HG02981 (cell line): ENCODE results near the gene CROCC2.

Experiments
- ATAC-seq: cut with Tn5 transposase; IDR thresholded peaks from one replicate; pipeline ENCODE4 v1.9.1; 2021; ENCODE audit warnings: mild to moderate bottlenecking, moderate library complexity; ENCODE audit not compliant: unreplicated experiment

CROCC2 gene

DNA sequence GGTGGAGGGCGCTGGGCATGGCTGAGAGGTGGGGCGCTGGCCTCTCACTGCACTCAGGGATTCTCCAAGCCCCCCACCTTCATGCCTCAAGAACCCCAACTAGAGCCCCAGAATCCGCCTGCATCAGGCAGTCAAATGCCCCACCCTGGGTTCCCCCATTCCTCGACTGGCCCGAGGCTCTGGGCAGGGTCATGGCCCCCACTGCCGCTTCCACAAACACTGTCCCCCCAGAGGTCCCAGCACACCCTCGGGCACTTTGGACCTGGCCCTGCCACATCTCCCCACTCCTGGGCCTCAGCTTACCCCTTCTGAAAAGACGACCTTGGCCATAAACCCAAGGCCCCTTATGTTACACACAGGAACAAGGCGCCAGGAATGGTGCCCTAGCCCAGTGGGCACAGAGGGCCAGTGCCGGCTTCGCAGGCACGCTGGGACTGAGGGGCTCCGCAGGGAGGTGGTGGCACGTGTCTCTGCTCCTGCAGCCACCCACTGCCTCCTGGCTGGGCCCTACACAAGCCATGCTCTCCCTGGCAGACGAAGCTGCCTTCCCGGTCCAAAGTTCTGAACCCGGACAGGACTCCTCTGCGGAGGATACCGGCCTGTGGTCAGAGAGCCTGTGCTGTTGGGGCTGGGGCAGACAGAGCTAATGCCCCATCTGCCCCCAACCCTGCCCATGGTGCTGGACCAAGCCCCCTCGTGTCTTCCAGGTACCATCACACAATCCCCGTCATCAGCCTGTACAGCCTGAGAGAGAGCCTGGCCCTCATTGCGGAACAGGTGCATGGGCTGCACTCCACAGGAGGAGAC is 30.7 kb upstream of the CROCC2 start:
- ATAC-seq: no peak

DNA sequence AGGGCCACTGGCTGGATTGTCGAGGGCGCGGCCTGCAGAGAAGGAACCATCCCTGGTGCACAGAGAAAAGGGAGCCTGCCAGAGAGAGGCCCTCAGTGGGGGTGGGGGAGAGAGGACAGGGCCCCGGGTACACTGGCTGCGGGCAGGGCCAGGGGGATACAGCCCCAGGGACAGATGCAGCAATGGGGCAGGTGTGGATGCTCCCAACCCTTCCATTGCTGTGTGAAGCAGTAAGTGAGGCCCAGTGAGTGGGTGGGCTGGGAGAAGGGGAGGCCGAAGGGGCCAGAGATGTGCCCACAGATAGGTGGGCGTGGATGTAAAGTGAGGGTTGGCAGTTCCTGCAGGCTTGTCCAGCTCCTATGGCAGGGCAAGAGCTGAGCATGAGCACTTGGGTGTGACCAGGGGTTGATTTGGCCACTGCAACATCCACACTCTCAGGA is 30.1 kb upstream of the CROCC2 start:
- ATAC-seq: no peak

DNA sequence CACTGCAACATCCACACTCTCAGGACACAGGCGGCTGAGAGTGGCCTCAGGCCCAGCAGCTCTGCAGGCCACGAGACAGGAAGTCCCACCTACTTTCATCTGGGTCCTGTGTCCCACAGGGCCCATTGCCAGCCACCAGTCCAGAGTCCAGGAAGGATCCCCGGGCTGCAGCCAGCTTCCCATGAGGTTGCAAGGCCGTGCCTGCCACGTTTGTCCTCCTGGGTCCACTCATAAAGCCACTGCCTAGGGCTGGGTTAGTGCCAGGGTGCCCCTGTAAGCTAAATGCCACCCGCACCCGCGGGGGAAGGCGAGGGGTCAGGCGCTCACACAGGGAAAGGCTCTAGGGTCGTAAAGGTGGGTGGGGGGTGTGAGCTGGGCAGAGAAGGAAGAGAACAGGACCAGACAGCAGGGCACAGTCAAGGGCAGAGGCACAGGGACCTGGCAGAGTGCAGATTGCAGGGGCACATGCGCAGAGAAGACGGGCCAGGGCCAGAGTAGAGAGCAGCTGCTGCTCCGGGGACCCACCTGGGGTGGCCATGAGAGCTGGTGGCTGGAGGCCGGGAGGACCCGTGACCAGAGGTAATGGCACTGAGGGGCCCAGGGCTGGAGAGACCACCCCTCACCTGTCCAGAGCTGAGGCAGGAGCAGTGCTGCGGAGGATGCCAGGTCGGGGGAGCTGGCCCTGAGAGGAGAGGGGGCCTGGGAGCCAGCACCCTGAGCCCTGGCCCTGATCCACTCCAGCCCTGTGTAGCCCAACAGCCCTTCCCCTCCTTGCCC is 29.5 kb upstream of the CROCC2 start:
- ATAC-seq: no peak

DNA sequence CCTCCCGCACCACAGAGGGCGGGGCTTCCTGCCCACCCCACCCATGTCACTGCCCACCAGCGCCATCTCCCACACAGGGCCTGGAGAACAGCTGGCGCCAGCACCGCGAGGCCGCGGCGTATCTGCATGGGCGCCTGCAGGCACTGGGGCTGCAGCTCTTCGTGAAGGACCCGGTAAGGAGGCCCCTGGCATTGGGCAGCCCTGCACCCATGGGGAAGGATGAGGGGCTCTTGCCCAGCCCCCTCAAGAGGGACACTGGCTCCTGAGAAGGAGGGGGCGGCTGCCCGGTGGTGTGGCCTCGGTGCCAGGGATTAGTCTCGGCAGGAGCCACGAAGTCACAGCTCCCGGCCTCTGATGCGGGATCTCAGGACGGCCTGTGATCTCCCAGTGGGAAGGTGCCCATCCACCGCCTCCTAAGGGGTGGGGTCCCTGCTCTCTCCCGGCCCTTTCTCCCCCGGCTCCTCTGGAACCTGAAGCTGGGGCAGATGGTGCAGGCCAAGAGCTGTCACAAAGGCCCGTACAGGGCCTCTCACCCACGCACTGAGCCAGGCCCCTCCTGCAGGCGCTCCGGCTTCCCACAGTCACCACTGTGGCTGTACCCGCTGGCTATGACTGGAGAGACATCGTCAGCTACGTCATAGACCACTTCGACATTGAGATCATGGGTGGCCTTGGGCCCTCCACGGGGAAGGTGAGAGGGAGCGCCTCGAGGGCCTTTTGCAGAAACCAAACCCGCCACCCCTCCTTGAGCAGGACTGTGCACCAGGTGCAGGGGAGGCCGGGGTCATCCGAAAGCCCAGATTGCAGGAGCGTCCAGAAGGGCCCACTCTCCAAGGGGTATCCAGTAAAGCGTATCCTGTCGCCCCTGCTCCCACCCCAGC is 28.4 kb upstream of the CROCC2 start:
- ATAC-seq: no peak

DNA sequence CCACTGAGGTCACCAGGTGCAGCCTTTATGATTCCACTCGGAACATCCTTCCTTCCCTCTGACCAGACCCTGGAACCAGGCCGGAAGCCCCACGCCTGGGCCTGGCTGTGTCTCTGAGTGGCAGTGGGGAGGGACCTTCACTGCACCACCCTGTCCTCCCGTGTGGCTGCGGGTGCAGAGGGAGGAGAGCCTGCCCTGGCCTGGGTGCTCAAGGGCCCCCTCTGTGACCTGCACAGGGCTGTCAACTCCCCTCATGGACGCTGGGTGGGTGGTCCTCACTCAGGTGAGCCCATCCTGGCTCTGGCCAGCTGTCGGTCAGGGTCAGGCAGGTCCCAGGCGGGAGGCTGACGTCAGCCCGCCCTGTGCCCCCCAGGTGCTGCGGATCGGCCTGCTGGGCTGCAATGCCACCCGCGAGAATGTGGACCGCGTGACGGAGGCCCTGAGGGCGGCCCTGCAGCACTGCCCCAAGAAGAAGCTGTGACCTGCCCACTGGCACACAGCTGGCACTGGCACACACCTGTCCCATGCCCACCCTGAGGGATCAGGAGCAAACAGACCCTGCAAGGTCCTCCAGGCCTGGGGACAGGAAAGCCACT is 27.7 kb upstream of the CROCC2 start:
- ATAC-seq: no peak

DNA sequence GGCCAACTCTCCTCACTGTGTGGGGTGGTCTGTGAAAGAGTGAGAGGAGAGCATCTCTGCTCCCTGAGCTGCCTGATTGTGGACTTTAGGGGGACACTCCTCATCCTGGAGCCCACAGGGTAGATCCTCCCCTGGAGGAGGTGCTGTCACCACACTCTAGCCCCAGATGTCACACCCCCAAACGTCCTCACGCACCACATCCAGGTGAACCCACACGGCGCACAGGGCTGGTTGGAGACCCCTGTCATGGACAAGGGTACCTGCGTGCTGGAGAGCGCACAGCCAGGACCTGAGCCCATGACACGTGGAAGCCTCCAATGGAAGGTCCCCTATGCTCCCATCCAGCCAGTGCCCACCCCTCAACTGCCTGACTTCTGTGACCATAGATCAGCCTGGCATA is 27.0 kb upstream of the CROCC2 start:
- ATAC-seq: no peak

DNA sequence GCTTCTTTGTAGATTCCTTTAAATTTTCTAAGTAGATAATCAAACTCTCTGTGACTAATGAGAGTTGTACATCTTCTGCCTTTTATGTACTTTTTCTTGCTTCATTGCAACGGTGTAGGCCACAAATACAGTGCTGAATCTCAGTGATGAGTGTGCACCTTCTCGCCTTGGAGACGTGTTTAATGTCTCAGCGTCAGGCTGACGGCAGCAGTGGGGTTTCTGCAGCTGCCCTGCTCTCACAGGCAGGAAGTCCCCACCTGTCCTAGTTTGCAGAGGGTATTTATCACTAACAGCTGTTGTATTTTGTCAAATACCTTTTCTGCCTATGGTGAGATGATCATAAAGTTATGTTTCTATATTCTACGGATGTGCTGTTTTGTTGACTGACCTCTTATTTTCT is 24.2 kb upstream of the CROCC2 start:
- ATAC-seq: no peak

DNA sequence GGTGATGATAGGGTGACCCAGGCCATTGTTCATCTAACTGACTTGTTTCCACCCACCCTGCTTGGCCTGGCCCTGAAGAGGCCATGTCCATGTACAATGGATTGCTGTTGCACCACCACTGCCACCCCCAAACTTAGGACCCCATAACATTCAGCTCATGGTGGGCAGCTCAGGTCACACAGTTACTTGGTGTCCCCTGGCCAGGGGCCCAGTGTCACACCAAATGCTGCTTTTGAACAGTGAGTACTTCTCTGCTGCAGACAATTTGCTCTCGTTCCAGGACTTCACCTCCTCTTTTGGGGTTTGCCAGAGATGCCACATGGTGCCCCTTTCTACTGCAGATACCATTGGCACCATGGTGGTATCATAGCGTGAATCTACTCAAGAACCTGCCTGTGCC is 21.9 kb upstream of the CROCC2 start:
- ATAC-seq: no peak

DNA sequence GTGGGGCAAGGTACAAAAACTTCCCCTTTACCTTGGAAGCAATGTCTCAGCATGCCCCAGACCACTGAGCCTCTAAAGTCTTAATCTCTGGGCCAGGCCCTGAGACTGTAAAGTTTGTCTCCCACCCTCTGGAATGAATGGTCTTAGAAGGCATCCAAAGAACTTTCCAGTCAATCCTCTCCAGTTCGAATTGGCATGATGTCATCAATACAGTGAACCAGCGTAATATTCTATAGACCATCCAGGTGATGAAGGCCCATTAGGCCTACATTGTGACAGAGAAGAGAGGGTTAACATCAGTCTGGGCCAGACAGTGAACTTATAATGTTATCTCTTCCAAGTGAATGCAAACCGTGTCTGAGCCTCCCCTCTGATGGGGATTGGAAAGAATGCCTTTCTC is 21.4 kb upstream of the CROCC2 start:
- ATAC-seq: no peak

DNA sequence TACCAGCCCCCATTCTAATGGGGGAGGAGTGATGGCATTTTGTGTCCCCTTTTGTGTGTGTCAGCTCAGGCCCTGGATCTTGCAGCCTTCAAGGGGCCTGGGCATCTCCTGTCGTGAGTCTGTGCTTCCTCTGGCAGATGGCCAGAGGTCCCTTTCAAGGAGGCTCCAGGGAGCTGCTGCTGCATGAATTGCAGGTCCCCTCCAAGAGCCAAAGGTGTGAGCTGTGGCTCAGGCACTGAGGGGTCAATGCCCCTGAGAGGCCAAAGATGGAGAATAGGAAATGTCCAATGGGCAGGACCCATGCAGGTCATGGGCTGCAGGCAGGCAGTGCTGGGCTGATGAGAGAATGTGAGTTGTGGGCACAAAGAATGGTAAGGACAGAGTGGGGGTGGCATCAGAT is 20.6 kb upstream of the CROCC2 start:
- ATAC-seq: no peak

DNA sequence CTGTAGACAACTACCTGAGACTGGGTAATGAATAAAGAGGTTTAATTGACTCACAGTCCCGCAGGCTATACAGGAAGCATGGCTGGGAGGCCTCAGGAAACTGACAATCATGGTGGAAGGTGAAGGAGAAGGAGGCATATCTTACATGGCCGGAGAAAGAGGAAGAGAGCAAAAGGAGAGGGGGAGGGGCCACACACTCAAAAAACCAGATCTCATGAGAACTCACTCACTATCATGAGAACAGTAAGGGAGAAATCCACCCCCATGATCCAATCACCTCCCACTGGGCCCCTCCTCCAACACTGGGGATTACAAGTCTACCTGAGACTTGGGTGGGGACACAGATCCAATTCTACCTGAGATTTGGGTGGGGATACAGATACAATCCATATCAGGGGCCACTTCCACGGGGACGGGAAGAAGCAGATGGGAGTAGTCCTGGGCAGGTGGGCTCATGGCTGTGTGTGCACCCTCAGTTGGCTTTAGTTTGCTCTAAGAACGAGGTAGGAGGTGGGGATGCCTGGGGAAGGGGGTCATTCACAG is 20.0 kb upstream of the CROCC2 start:
- no peak for ATAC-seq

DNA sequence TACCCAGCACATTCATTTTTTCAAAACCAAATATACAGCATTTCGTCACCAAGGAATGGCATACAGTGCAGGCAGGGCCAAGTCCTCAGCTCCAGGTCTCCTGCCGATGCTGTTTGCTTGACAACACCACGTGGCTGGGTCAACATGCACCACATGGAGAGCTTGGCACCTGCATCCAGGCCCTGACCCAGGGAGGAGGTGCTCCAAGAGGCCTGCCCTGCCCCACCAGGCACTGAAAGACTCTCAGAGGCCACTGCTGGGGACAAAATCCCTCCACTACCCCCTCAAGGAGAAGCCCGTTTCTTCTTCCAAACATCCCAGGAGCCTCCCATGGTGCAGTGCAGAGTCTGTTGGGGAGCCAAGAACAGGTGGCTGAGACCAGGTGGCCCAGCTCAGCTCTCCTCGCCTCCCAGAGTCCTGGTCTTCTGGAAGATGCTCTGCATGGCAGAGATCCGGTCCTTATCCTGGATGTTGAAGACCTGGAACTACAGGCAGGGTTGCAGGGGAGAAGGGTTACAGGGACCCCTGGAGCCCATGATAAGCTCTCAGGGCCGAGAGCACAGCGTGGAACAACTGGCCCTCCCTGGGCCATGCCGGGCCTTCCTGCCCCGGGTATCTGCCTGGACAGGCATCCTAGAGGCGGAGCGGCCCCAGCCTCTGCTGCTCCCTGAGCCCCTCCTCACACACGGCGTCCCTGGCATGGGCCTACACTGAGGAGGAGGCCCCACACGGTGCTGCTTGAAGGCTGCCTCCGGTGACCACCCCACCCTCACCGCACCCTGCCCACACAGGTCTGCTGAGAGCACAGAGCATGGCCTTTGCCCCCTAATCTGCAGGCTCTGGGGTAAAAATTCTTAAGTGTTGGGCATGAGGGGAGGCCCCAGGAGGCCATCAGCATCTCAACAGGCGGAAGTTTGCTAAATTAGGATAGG is 19.2 kb upstream of the CROCC2 start:
- ATAC-seq: no peak

DNA sequence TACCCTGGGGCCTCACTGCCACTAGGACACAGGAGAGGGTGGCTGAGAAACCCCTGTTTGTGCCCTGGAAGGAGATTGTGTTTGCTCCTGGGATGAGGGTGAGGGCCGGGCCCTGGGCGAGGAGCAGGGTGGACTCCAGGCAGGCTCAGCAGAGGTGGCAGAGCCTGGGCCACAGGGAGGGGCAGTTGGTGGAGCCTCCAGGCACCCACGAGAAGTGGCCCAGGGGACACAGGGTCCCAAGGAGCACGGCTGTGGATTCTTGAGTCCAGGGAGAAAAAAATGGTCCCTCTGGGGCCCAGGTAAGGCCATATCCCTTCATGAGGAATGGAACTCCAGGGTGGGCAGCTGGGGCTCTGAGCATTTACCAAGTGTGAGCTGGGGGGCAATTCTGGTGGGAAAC is 18.5 kb upstream of the CROCC2 start:
- ATAC-seq: no peak

DNA sequence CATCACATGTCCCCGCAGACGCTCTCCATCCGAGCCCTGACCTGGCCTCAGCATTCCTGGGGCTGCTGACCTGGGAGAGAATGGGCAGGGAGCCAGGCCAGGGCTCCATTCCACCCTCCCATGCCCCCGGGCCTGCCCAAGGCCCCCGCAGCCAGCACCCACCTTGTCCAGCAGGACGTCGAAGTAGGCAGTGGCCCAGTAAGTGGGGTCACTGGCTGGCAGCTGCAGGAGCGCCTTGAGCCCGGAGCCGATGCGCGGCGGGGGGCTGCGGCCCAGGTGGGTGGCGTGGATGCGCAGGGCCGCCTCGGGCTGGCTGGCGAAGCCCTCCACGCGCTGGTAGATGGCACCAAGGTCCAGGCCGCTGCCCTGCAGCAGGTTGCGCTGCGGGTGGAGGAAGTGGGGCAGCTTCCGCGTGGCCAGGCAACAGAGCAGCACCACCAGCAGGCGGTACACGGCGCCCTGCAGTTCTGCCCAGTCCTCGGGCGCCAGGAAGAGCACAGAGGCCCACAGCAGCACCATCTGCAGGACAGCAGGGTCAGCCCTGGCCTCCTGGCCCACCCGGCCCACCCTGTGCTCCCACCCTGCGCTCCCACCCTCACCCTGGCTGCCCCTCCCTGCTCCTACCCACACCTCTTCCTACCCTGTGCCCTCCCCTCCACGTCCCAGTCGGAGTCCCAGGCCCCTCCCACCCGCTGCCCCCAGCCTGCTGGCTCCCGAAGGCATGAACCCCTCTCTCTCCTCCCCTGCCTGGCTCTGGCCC is 17.8 kb upstream of the CROCC2 start:
- no peak for ATAC-seq

DNA sequence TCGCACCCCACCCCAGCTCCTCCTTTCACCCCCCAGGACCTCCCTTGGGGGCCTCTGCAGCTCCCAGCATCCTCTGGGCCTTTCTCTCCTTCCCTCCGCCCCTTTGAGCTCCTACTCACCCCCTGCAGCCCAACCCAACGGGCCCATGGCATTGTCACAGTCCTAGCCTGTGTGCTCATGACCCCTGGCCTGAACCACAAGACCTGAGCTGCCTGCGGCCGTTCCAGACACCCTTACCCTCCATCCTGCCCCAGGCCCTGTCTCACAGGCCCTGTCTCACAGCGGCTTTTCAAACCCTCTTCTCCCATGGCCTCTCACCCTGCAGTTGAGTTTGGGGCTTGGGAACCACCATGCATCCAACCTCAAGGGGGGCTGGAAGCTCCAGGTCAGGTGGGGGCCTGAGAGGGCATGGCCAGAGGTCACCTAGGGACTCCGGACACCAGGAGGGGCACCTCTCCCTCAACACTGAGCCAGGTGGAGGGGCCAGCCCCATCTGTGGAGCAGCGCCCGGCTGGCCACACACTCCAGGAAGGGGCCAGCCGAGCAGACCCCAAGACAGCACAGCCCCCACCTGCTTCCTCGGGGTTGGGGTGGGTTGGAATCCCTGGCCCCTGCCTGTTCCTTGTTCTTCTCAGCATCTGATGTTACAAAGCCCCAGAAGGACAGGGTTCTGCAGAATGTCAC is 17.1 kb upstream of the CROCC2 start:
- no peak for ATAC-seq

DNA sequence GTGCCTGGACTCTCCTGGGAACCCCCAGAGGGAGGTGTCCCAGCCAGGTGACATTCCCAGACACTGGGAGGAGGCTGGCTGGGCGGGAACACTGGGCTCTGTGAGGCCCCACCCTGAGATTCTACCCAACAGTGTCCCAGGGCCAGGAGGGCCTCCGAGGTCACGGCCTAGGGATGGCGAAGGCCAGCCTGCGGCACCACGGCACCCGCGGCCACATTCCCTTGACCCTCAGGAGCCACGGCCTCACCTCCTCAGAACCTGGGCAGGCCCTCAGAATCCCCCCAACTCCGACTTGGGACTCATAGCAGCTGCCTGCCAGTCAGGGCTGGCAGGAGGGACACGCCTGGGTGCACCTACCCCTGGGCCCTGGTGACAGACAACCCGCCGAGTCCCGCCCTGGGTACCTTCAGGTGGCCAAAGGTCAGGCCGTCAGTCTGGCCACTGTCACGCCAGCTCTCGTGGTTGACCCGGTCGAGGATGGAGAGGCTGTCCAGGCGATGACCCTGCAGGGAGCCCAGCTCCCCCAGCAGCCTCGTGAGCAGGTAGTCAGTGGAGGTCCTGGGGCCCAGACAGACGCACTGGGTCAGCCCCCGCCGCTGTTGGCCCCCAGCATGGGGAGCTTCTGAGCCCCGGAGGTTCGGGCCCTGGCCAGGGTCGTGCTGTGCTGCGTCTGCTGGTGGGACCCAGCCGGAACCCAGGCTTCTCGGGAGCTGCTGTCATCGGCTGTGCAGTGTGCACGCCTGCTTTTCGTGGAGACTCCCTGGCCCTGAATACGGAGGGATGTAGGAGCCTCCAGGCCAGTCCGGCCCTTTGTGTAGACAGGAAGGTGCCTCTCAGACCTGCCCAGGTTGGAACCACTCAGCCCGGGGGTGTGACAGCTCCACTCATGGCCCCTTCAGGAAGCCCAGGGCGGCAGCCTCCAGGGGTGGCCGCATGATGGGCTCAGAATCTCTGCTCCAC is 16.3 kb upstream of the CROCC2 start:
- ATAC-seq: no peak

DNA sequence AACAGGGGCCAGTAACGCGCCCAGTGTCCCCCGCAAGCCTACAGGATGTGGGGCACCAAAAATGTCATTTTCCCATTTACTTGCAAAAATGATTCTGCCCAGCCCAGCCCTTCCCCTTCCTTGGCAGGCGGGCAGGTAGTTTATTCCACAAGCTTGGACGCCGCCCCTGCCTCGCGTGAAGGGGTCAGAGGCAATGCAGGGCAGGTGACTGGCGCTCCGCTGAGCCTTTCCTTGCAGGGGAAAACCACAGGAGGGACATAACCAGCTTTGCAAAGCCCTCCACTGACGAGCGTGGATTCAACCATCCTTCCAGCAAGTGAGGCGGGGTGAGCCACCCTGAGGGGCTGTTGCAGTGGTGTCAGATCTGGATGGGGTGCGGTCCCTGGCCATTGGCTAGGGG is 15.4 kb upstream of the CROCC2 start:
- ATAC-seq: no peak
